NT2/D1 (cell line): ENCODE data around the gene RGS14.
A peak's percentile ranks its signal among the peaks of the same experiment; 100 is the strongest.

Experiments used
- DNase-seq: peaks from one replicate; pipeline ENCODE4 v3.0.0-alpha.2; 2011; ENCODE audit warnings: low read depth, low spot score
- H3K27me3 ChIP-seq: 2 replicates; pipeline ENCODE4 v1.6.0; 2011; ENCODE audit warnings: mild to moderate bottlenecking; ENCODE audit not compliant: insufficient read length, insufficient read depth
- H3K36me3 ChIP-seq: 2 replicates; pipeline ENCODE4 v1.6.1; 2011; ENCODE audit warnings: mild to moderate bottlenecking, low read length, mixed read lengths; ENCODE audit not compliant: insufficient read depth, insufficient read length
- H3K4me1 ChIP-seq: 2 replicates; pipeline ENCODE4 v1.5.1; 2011; ENCODE audit not compliant: insufficient read depth, insufficient read length
- H3K4me3 ChIP-seq: 2 replicates; pipeline ENCODE4 v1.5.1; 2011; ENCODE audit warnings: low read depth; ENCODE audit not compliant: insufficient read length
- H3K9ac ChIP-seq: 2 replicates; pipeline ENCODE4 v1.6.0; 2011; ENCODE audit warnings: low read depth; ENCODE audit not compliant: insufficient read length
- H3K9me3 ChIP-seq: 2 replicates; pipeline ENCODE4 v1.5.1; 2011; ENCODE audit warnings: mild to moderate bottlenecking, low read length; ENCODE audit not compliant: insufficient read depth
- SUZ12 ChIP-seq: IDR thresholded peaks from 2 replicates; pipeline ENCODE4 v1.6.1; 2011; ENCODE audit not compliant: insufficient read length, insufficient read depth; ENCODE audit errors: extremely low read depth
- YY1 ChIP-seq: IDR thresholded peaks from 2 replicates; pipeline ENCODE4 v1.6.1; 2011; ENCODE audit not compliant: insufficient read length, insufficient read depth
- ZNF274 ChIP-seq: IDR thresholded peaks from 2 replicates; pipeline ENCODE4 v1.6.1; 2011; ENCODE audit warnings: mild to moderate bottlenecking, low read depth, low read length

RGS14 gene, protein sequence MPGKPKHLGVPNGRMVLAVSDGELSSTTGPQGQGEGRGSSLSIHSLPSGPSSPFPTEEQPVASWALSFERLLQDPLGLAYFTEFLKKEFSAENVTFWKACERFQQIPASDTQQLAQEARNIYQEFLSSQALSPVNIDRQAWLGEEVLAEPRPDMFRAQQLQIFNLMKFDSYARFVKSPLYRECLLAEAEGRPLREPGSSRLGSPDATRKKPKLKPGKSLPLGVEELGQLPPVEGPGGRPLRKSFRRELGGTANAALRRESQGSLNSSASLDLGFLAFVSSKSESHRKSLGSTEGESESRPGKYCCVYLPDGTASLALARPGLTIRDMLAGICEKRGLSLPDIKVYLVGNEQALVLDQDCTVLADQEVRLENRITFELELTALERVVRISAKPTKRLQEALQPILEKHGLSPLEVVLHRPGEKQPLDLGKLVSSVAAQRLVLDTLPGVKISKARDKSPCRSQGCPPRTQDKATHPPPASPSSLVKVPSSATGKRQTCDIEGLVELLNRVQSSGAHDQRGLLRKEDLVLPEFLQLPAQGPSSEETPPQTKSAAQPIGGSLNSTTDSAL

GRCh38 chr5:177357459-177358351, at the start of gene RGS14:
Gene RGS14, plus strand, starts transcription at chr5:177357924. Its CDS starts 101 bp downstream, at chr5:177358025.
- Histone ChIP-seq H3K9me3 (peaks cover 6% of the 10 kb centered on the region; the same call in 1 of the 2 replicates), H3K4me1 (peaks cover 8% of the 10 kb centered on the region), H3K9ac (peak within 1 kb of the TSS; percentile 32), H3K36me3 (no peaks in the 10 kb centered on the region), H3K27me3 (peaks cover 11% of the 10 kb centered on the region), H3K4me3 (no peak within 1 kb of the TSS)
- TF ChIP-seq YY1 (no peak), SUZ12 (no peak), ZNF274 (no peak)
- no peak for DNase-seq

- no peak overlapping the region for H3K4me3 ChIP-seq
- no peak overlapping the region for H3K9ac ChIP-seq
- TF ChIP-seq ZNF274 (no peak), YY1 (no peak), SUZ12 (no peak)
- H3K9me3 ChIP-seq = no peaks in the 10 kb centered on the region
- peaks cover 14% of the 10 kb centered on the region for H3K4me1 ChIP-seq
- DNase-seq = no peak
- peaks cover 48% of the 10 kb centered on the region for H3K36me3 ChIP-seq
- no peaks in the 10 kb centered on the region for H3K27me3 ChIP-seq
Observed at GRCh38 chr5:177308740-177309139, 49.0 kb upstream of the RGS14 start.

DNA sequence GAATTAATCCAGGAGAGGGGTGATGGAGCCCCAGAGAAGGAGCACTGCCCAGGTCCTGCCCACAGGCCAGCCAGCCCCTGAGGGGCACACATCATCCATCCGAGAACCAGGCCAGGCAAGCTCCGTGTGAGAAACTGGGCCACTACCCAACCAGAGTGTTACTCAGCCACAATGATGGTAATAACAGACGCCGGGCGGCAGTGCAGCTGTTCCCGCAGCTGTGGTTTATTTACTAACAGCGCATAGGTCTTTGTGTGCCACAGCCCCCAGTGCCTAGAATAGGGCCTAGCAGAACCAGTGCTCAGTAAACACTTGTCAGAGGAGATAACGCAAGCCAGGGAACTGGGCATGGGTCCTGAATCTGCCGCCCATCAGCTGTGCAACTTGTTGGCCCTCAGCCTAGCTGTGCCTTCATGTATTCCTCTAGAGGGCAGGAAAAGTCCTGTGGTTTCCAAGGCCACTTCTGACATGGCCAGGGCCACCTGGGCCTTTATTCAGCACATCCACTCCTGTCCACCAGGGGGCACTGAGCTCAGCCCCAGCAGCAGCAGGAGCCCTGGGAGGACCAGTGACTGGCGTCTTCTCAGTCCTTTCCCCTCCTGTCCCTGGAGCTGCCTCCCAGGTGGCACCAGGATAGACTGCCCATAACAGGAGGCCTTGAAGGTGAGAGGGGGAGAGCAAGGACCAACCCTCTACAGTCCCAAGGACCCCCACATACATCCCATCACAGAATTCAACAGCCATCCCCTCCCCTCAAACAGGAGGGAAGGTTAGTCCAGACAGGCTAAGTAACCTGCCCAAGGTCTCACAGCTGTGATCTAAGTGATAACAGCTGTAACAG, 48.2 kb upstream of the RGS14 start:
- Histone ChIP-seq H3K9me3 (no peaks in the 10 kb centered on the region), H3K9ac (no peak overlapping the region), H3K4me3 (no peak overlapping the region), H3K36me3 (peaks cover 46% of the 10 kb centered on the region), H3K27me3 (no peaks in the 10 kb centered on the region), H3K4me1 (peaks cover 13% of the 10 kb centered on the region)
- peak; percentile 57 for DNase-seq
- TF ChIP-seq SUZ12 (no peak), YY1 (no peak), ZNF274 (no peak)

DNA sequence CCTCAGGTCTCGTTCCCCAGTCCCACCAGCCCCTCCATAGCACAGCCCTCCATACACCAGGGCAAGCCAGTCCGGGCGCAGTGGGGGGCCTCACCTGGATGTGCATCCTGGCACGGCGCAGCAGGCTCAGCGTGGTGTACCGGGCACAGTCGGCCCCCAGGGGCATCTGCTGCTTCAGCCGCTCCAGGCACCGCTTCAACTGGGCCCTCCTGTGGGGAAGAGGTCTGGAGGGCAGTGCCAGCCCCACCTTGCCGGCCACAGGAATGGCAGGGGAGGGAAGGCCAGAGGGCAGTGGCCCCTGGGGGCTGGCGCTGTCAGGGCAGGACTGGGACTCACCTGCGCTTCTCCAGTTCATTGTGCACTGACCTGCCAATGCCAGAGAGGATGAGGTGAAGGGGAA, 47.4 kb upstream of the RGS14 start:
- peaks cover 39% of the 10 kb centered on the region for H3K36me3 ChIP-seq
- no peaks in the 10 kb centered on the region for H3K9me3 ChIP-seq
- no peak overlapping the region for H3K4me3 ChIP-seq
- no peak for DNase-seq
- no peak for TF ChIP-seq ZNF274
- no peak for TF ChIP-seq YY1
- no peak for TF ChIP-seq SUZ12
- H3K4me1 ChIP-seq = peaks cover 9% of the 10 kb centered on the region
- H3K9ac ChIP-seq = peak overlapping the region; percentile 64
- H3K27me3 ChIP-seq = no peaks in the 10 kb centered on the region

DNA sequence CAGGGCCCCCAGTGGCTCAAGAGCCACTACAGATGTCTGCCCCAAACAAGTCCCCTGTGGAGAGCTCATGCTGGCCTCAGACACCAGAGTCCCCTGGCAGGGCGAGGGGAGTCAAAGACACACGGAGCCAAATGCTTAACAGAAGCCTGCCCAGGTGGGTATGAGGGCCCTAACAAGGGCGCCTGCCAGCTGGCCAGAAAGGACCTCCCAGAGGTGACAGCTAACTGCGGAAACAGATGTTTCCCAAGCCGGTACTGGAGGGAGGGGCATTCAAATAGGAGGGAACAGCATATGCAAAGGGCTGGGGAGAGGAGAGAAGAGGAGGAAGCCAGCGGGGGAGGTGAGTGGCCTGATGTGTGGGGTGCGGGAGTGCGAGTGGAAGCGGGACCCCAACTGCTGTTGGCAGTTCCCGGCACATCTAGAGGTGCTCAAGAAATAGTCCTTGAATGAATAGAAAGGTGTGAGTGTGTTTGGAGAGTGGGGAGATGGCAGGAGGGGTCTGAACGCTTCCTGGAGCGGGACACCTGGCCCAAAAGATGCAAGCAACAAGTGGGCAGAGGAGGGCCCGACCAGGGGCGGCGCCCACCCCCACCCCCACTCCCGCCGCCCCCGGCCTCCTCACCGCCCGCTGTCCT, 46.9 kb upstream of the RGS14 start:
- no peak for TF ChIP-seq YY1
- TF ChIP-seq ZNF274 = no peak
- no peak for TF ChIP-seq SUZ12
- DNase-seq = no peak
- peak overlapping the region; percentile 18 for H3K4me3 ChIP-seq

GRCh38 chr5:177311392-177311722, 46.4 kb upstream of the RGS14 start:
- H3K27me3 ChIP-seq = no peaks in the 10 kb centered on the region
- H3K4me1 ChIP-seq = peaks cover 9% of the 10 kb centered on the region
- peak overlapping the region; percentile 77 for H3K9ac ChIP-seq
- no peaks in the 10 kb centered on the region for H3K9me3 ChIP-seq
- peak overlapping the region; percentile 55 for H3K4me3 ChIP-seq
- TF ChIP-seq ZNF274 (no peak), YY1 (no peak)
- no peak for DNase-seq
- H3K36me3 ChIP-seq = peaks cover 29% of the 10 kb centered on the region

More for the DNA sequence above, 46.9 kb upstream of the RGS14 start:
- no peaks in the 10 kb centered on the region for H3K27me3 ChIP-seq
- H3K4me1 ChIP-seq = peaks cover 9% of the 10 kb centered on the region
- peaks cover 33% of the 10 kb centered on the region for H3K36me3 ChIP-seq
- no peaks in the 10 kb centered on the region for H3K9me3 ChIP-seq
- peak overlapping the region; percentile 64 for H3K9ac ChIP-seq
